ENCODE results near the gene ISM1.

The ISM1 gene

GRCh38 chr20:13313201-13313600, 92.1 kb downstream of the ISM1 start:
- DNase-seq (ENCODE audit: low read depth): no peak

GRCh38 chr20:13317439-13317838, 96.4 kb downstream of the ISM1 start:
- DNase-seq (ENCODE audit: low read depth): no peak

GRCh38 chr20:13318871-13319521, 97.9 kb downstream of the ISM1 start:
- no peak for DNase-seq (ENCODE audit: low read depth)

GRCh38 chr20:13320702-13321101, 99.6 kb downstream of the ISM1 start:
- DNase-seq (ENCODE audit: low read depth): no peak

GRCh38 chr20:13321416-13321815, 100.3 kb downstream of the ISM1 start:
- no peak for DNase-seq (ENCODE audit: low read depth)

- DNase-seq (ENCODE audit: low read depth): no peak
These were observed 101.1 kb downstream of the ISM1 start for GRCh38 chr20:13322198-13322597.

- no peak for DNase-seq (ENCODE audit: low read depth)
These were observed 101.5 kb downstream of the ISM1 start for GRCh38 chr20:13322621-13323020.

GRCh38 chr20:13325033-13325432, 104.0 kb downstream of the ISM1 start:
- no peak for DNase-seq (ENCODE audit: low read depth)

GRCh38 chr20:13325796-13326340, 104.8 kb downstream of the ISM1 start:
- no peak for DNase-seq (ENCODE audit: low read depth)

- DNase-seq (ENCODE audit: low read depth): no peak
These were observed 110.5 kb downstream of the ISM1 start for GRCh38 chr20:13331536-13331935.

- DNase-seq (ENCODE audit: low read depth): no peak
These were observed 112.0 kb downstream of the ISM1 start for GRCh38 chr20:13333036-13333435.

- no peak for DNase-seq (ENCODE audit: low read depth)
These were observed 112.7 kb downstream of the ISM1 start for GRCh38 chr20:13333793-13334192.

GRCh38 chr20:13336308-13337089, 115.4 kb downstream of the ISM1 start:
- no peak for DNase-seq (ENCODE audit: low read depth)

- DNase-seq (ENCODE audit: low read depth): no peak
These were observed 116.2 kb downstream of the ISM1 start for GRCh38 chr20:13337090-13337784.

- no peak for DNase-seq (ENCODE audit: low read depth)
These were observed 117.1 kb downstream of the ISM1 start for GRCh38 chr20:13338097-13338661.

GRCh38 chr20:13338999-13339411, 117.9 kb downstream of the ISM1 start:
- DNase-seq (ENCODE audit: low read depth): no peak

GRCh38 chr20:13340088-13340487, 119.0 kb downstream of the ISM1 start:
- no peak for DNase-seq (ENCODE audit: low read depth)

GRCh38 chr20:13341737-13342393, 120.8 kb downstream of the ISM1 start:
- DNase-seq (ENCODE audit: low read depth): no peak

- no peak for DNase-seq (ENCODE audit: low read depth)
These were observed 121.6 kb downstream of the ISM1 start for GRCh38 chr20:13342469-13343242.

- DNase-seq (ENCODE audit: low read depth): no peak
These were observed 123.6 kb downstream of the ISM1 start for GRCh38 chr20:13344671-13345070.

Data from stimulated activated CD8-positive, alpha-beta memory T cell treated with anti-CD3 and anti-CD28 coated beads, Interleukin-12 subunit alpha, Interleukin-12 subunit beta, amount 100 ng/mL, for 4 hours (primary cell).